GM21619 (cell line): Measurements from ENCODE around the gene ZFR.
"Not testable (repeated sequence)": the region's sequence is repeated elsewhere in the genome, so short reads cannot be mapped to it uniquely, and the experiment has no call there.

Experiments used
- ATAC-seq: cut with Tn5 transposase; IDR thresholded peaks from one replicate; pipeline ENCODE4 v1.9.1; 2021; ENCODE audit not compliant: unreplicated experiment

ZFR gene

GRCh38 chr5:32413466-32414263 lies 30.9 kb downstream of the ZFR start:
- ATAC-seq = no peak

GRCh38 chr5:32410630-32411029 lies 33.9 kb downstream of the ZFR start:
- no peak for ATAC-seq

GRCh38 chr5:32406650-32407049 lies 37.9 kb downstream of the ZFR start:
- no peak for ATAC-seq

GRCh38 chr5:32405507-32405906 lies 39.0 kb downstream of the ZFR start:
- ATAC-seq = no peak

- ATAC-seq = no peak
Measured at GRCh38 chr5:32403760-32404159, 40.8 kb downstream of the ZFR start.

GRCh38 chr5:32400401-32400800 lies 44.1 kb downstream of the ZFR start:
- no peak for ATAC-seq

- not testable (repeated sequence) for ATAC-seq
Measured at GRCh38 chr5:32398754-32399153, 45.8 kb downstream of the ZFR start.

DNA sequence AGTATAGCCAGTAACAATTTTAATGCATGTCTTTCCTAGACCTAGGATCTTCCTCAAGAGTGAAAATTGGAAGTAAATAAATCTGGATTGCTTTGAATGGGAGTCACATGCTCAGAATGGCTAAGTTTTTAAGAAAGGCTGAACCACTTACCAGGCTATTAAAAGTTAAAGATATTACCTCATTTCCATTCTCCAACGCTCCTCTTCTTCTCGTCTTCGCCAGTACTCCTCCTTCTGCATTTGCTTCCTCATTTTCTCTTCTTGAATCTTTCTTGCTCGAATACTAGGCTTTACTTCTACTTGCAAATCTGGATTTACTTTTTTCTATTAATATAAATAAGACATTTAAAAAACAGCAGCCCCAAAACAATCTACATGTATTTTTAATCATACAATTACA lies 49.6 kb downstream of the ZFR start:
- no peak for ATAC-seq

DNA sequence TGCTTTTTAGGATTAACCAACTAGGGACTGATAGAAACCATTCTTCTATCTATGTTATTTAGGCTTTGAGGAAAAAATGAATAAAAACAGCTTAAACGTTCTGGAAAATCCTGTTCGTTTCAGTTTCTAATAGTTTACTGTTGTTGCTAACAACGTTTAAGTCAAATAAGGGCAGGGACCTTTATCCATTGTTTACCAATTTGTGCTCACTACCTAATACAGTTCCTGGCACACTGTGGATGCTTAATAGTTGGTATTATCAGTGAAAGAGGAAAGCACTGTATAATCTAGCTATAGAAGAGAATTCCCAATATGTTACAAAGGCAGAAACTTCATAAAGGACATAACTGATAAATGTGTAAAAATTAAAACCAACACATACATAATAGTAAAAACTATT lies 52.5 kb downstream of the ZFR start:
- no peak for ATAC-seq

- ATAC-seq = no peak
Measured at GRCh38 chr5:32390819-32391591, 53.5 kb downstream of the ZFR start.

- ATAC-seq = no peak
Measured at GRCh38 chr5:32388432-32389129, 56.0 kb downstream of the ZFR start.

DNA sequence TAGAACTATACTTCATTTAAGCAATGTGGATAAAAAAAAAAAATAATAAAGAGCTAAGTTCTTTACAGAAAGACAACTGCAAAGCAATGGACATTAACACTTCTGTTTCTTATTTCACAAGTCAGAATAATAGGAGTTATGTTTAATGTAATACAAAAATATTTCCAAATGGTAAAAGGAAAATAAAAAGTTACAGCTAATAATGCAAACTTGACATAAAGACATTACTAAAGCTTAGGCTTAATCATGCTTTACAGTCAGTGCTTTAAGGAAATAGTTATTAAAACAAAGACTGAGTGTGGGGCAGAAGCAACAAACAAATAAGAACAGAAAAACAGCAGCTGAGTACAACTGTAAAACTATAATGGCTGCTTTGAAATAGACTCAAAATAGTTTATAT lies 56.7 kb downstream of the ZFR start:
- no peak for ATAC-seq

DNA sequence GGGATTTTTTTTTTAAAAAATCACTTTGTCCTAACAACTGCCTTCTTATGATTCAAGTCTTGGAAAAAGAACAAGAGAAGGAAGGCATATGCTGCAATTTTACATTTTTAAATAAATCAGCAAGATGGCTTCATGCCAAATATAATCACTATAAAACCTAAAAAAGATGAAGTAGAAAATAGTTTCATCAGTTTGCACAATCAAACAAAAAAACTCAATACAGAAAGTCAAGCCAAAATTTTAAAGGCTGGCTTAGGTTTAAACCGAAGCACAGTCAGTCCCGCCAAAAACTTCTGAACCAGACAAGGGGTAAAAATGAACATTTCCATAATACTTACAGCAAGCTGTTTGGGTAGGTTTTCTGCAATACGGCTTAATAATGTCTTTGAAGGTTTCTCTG lies 57.3 kb downstream of the ZFR start:
- ATAC-seq = no peak

DNA sequence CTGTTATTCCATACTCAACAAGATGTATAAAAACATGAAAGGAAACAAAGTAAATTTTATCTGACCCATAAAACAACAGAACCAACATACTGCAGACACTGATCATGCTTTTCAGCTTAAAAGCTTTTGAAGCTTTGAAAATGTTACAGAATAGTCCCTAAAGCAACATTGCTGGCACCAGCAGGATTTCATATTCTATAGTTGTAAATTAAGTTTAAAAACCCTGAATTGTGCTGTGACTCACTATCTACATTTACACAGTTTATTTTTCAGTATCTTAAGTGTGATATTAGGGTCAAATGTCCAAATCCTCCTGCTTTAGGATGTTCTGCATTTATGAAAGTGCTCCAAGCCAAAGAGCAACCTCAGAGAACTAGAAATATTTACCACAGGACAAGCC lies 59.9 kb downstream of the ZFR start:
- no peak for ATAC-seq

DNA sequence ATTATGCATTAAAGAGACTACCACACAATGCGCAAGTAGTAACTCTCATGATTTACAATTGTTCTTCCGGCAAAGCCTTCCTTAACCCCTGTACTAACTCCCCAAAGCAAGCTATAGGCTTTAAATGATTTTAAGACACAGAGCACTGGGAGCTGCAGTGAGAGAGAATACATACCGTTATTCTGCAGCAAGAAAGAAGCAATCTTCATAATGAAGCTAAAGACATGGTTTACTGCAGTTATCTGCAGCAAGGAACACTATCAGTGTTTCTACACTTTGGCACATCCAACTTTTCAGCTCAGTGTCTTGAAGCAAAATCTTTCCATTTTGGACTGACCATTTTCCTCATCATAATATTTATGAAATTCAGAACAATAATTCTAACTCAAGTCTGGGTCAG lies 61.0 kb downstream of the ZFR start:
- ATAC-seq = no peak

GRCh38 chr5:32383065-32383464 lies 61.5 kb downstream of the ZFR start:
- ATAC-seq = no peak

GRCh38 chr5:32379421-32379820 lies 65.1 kb downstream of the ZFR start:
- no peak for ATAC-seq

DNA sequence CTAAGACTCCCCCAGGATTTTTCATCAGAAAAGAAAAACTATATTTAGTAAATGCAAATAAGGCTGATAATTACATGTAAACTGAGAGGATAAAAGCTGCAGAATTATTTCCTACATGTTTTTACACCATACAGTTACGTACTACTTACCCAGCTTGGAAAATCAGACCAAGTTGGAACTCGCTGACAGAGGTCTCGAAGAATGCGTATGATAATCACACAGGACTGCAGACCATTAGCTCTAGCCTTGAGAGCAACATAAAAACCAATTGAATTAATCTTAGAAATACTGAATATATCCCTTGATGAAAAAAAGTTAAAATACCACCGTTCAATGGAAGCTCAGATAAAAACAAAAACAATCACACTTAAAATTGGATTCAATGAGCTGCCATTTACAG lies 65.6 kb downstream of the ZFR start:
- ATAC-seq = no peak

DNA sequence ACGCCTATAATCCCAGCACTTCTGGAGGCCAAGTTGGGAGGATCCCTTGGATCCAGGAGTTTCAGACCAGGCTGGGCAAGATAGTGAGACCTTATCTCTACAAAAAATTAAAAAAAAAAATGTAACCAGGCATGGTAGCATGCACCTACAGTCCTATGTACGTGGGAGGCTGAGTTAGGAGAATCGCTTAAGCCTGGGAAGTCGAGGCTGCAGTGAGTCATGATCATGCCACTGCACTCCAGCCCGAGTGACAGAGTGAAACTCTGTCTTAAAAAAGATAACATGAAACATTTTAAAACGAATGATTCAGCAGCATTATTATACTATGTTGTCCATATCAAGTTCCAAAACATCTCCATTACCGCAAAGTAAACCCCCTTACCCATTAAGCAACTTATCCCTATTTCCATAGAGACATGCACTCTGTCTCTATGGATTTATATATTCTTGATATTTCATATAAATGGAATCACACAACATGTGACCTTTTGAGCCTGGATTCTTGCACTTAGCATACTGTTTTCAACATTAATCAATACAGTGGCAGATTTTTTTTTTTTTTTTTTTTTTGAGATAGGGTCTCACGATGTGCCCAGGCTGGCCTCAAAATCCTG lies 74.9 kb downstream of the ZFR start:
- ATAC-seq = no peak

DNA sequence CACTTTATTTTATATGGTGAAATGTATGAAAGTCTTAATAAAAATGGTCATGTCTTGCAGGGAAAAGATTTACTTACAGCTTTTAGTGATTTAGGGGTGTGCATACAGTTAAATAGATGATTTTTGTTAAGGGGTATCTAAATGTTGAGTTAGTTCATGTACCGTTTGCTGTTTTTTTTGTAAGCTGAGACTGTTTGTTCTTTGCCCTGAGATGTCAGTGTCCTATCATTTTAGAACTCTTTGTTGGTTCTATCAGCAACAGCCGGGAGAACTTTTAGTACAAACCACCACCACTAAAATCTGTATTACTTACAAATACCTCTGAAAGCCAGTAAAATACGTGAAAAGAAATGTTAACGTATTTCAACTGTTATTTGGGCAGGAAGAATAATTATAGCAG lies 75.5 kb downstream of the ZFR start:
- no peak for ATAC-seq

- not testable (repeated sequence) for ATAC-seq
Measured at GRCh38 chr5:32367271-32367670, 77.3 kb downstream of the ZFR start.
